H1 (cell line): ENCODE data around the gene TSFM. TPM values are rescaled to one million over a fixed set of nuclear protein-coding genes. Genes with fewer than 3 reads are reported as not detected.

Experiments
- CTCF ChIA-PET: fragments of 300-600 bp; sonication (Branson Sonifier 250); formaldehyde crosslinking; loops from one replicate; lab custom pipeline; 2021; ENCODE audit not compliant: partially characterized antibody; lab: Charles Lee
- POLR2A ChIA-PET: fragments of 300-600 bp; sonication (Branson Sonifier 250); formaldehyde crosslinking; loops from one replicate; lab custom pipeline; 2021; ENCODE audit warnings: inconsistent platforms; ENCODE audit not compliant: partially characterized antibody; lab: Charles Lee
- DNase-seq, 2 experiments: peaks; one replicate each; pipeline versions ENCODE4 v3.0.0 to v3.0.0-alpha.2; 2010 to 2022; ENCODE audit warnings: low spot score in 2 of 2, low read depth in 1 of 2, mixed read lengths in 1 of 2
- FAIRE-seq: peaks from 2 replicates; lab custom pipeline; 2011; peaks lifted over from hg19 to GRCh38; lab: Jason Lieb, UNC
- H2AFZ ChIP-seq: 2 replicates; pipeline ENCODE4 v1.8.1; 2012; ENCODE audit warnings: low read length, inconsistent platforms
- H2AK5ac ChIP-seq: 2 replicates; pipeline ENCODE4 v1.6.1; 2013; ENCODE audit warnings: low read depth, low read length
- H2BK120ac ChIP-seq: replicated peaks from 2 replicates; pipeline ENCODE3; 2013; ENCODE audit warnings: low read depth, low read length, inconsistent platforms
- H2BK12ac ChIP-seq: 2 replicates; pipeline ENCODE4 v1.6.1; 2013; ENCODE audit warnings: low read depth, low read length
- H2BK15ac ChIP-seq: 2 replicates; pipeline ENCODE4 v1.6.1; 2013; ENCODE audit warnings: low read length
- H2BK20ac ChIP-seq: 2 replicates; pipeline ENCODE4 v1.6.1; 2013; ENCODE audit warnings: low read length
- H2BK5ac ChIP-seq: 2 replicates; pipeline ENCODE4 v1.6.1; 2013; ENCODE audit warnings: low read depth, low read length
- H3K14ac ChIP-seq: 2 replicates; pipeline ENCODE4 v1.6.1; 2013; ENCODE audit warnings: inconsistent platforms; ENCODE audit not compliant: insufficient read length
- H3K18ac ChIP-seq: 2 replicates; pipeline ENCODE4 v1.6.1; 2013; ENCODE audit warnings: low read length; ENCODE audit errors: extremely low read depth
- H3K23ac ChIP-seq: 2 replicates; pipeline ENCODE4 v1.6.1; 2013; ENCODE audit warnings: inconsistent platforms; ENCODE audit not compliant: insufficient read length
- H3K23me2 ChIP-seq: 2 replicates; pipeline ENCODE4 v1.6.1; 2013; ENCODE audit warnings: low read depth, low read length
- H3K27ac ChIP-seq: 2 replicates; pipeline ENCODE4 v1.6.1; 2011; ENCODE audit warnings: low read depth, low read length, inconsistent platforms
- H3K27me3 ChIP-seq, 4 experiments: replicated peaks in 1 of 4; 1 replicate in 1 of 4; 2 replicates in 3 of 4; pipeline versions ENCODE4 v1.6.1 to v1.8.1; 2011 to 2013; ENCODE audit warnings: low read length in 3 of 4, mild to moderate bottlenecking in 3 of 4, inconsistent platforms in 2 of 4, mixed read lengths in 2 of 4, moderate library complexity in 1 of 4; ENCODE audit not compliant: control insufficient read depth in 3 of 4, insufficient read depth in 3 of 4; ENCODE audit errors: extremely low read depth in 1 of 4
- H3K36me3 ChIP-seq, 4 experiments: 2 replicates each; pipeline versions ENCODE4 v1.6.1 to v1.8.1; 2011 to 2013; ENCODE audit warnings: mild to moderate bottlenecking in 4 of 4, low read length in 3 of 4, moderate library complexity in 2 of 4, control low read depth in 1 of 4, inconsistent platforms in 1 of 4; ENCODE audit not compliant: insufficient read depth in 4 of 4, control insufficient read depth in 2 of 4
- H3K4ac ChIP-seq: replicated peaks from 2 replicates; pipeline ENCODE3; 2013; ENCODE audit warnings: low read length, low read depth, mixed read lengths, inconsistent platforms; ENCODE audit not compliant: insufficient read length
- H3K4me1 ChIP-seq, 4 experiments: replicated peaks in 1 of 4; 1 replicate in 1 of 4; 2 replicates in 3 of 4; pipeline versions ENCODE4 v1.6.1 to v1.8.1; 2011 to 2013; ENCODE audit warnings: low read length in 3 of 4, inconsistent platforms in 2 of 4, mixed read lengths in 1 of 4; ENCODE audit not compliant: insufficient read depth in 4 of 4, control insufficient read depth in 3 of 4
- H3K4me2 ChIP-seq, 2 experiments: 2 replicates each; pipeline versions ENCODE4 v1.6.1 to v1.8.1; 2011 to 2013; ENCODE audit warnings: low read depth in 2 of 2, low read length in 2 of 2, control low read depth in 1 of 2, inconsistent platforms in 1 of 2, mild to moderate bottlenecking in 1 of 2; ENCODE audit not compliant: insufficient read depth in 1 of 2
- H3K4me3 ChIP-seq, 4 experiments: fragments of 200-600, 300-600 bp in 1 of 4; sonication (generic), shearing (Covaris generic), sonication (Bioruptor Twin) in 1 of 4; 2 replicates each; pipeline versions ENCODE4 v1.5.1 to v1.8.1; 2011 to 2016; ENCODE audit warnings: low read length in 4 of 4, low read depth in 3 of 4, control low read depth in 2 of 4, inconsistent platforms in 2 of 4, mild to moderate bottlenecking in 2 of 4, mixed read lengths in 1 of 4, moderate library complexity in 1 of 4; ENCODE audit not compliant: insufficient read depth in 2 of 4; ENCODE audit errors: extremely low read depth in 1 of 4
- H3K56ac ChIP-seq: replicated peaks from 2 replicates; pipeline ENCODE3; 2013; ENCODE audit warnings: low read depth, mild to moderate bottlenecking, mixed read lengths, low read length, inconsistent platforms; ENCODE audit not compliant: insufficient read length
- H3K79me1 ChIP-seq: 2 replicates; pipeline ENCODE4 v1.6.1; 2013; ENCODE audit warnings: low read depth, low read length, control low read depth
- H3K79me2 ChIP-seq, 2 experiments: 2 replicates each; pipeline versions ENCODE4 v1.6.1 to v1.8.1; 2012 to 2013; ENCODE audit warnings: low read length in 2 of 2, mild to moderate bottlenecking in 2 of 2, inconsistent platforms in 1 of 2; ENCODE audit not compliant: insufficient read depth in 2 of 2, control insufficient read depth in 1 of 2
- H3K9ac ChIP-seq, 4 experiments: replicated peaks in 1 of 4; 1 replicate in 1 of 4; 2 replicates in 3 of 4; pipeline versions ENCODE4 v1.6.1 to v1.8.1; 2011 to 2013; ENCODE audit warnings: low read depth in 3 of 4, low read length in 3 of 4, control low read depth in 2 of 4, mild to moderate bottlenecking in 2 of 4, moderate library complexity in 2 of 4, inconsistent platforms in 1 of 4; ENCODE audit errors: extremely low read depth in 1 of 4
- H3K9me3 ChIP-seq, 2 experiments: 2 replicates each; pipeline versions ENCODE4 v1.6.1 to v1.8.1; 2012 to 2013; ENCODE audit warnings: mild to moderate bottlenecking in 2 of 2, moderate library complexity in 2 of 2, control low read depth in 1 of 2, inconsistent platforms in 1 of 2, low read depth in 1 of 2, low read length in 1 of 2, mixed read lengths in 1 of 2; ENCODE audit not compliant: insufficient read depth in 2 of 2
- H4K20me1 ChIP-seq, 2 experiments: replicated peaks in 1 of 2; 2 replicates each; pipeline versions ENCODE3 to v1.8.1; 2011 to 2013; ENCODE audit warnings: inconsistent platforms in 2 of 2, low read length in 2 of 2, mild to moderate bottlenecking in 1 of 2; ENCODE audit not compliant: insufficient read depth in 2 of 2, control insufficient read depth in 1 of 2
- H4K5ac ChIP-seq: 2 replicates; pipeline ENCODE4 v1.6.1; 2013; ENCODE audit warnings: low read length, low read depth, mixed read lengths, inconsistent platforms; ENCODE audit not compliant: insufficient read length
- H4K8ac ChIP-seq: 2 replicates; pipeline ENCODE4 v1.8.0; 2013; ENCODE audit warnings: mild to moderate bottlenecking, moderate library complexity, low read length, inconsistent platforms; ENCODE audit not compliant: insufficient read depth; ENCODE audit errors: extremely low read depth
- H4K91ac ChIP-seq: replicated peaks from 2 replicates; pipeline ENCODE3; 2013; ENCODE audit warnings: low read length, mixed read lengths, inconsistent platforms; ENCODE audit not compliant: insufficient read length
- CBX5 ChIP-seq: fragments of 300-800, 300-1000 bp; sonication (generic); IDR thresholded peaks from 2 replicates; pipeline ENCODE4 v1.7.1; 2016; ENCODE audit warnings: antibody characterized with exemption, low read length, low read depth
- CBX8 ChIP-seq: fragments of 300-800, 300-1000 bp; sonication (generic); IDR thresholded peaks from 2 replicates; pipeline ENCODE4 v1.7.1; 2016; ENCODE audit warnings: low read depth, low read length, borderline replicate concordance
- FOSL1 ChIP-seq: IDR thresholded peaks from 2 replicates; pipeline ENCODE4 v1.6.1; 2011; ENCODE audit warnings: mild to moderate bottlenecking, low read depth, low read length, moderate library complexity; ENCODE audit not compliant: insufficient read depth
- GTF2F1 ChIP-seq: IDR thresholded peaks from 2 replicates; pipeline ENCODE4 v1.6.1; 2012; ENCODE audit warnings: low read depth, low read length, improper control_type of control experiment, borderline replicate concordance
- HDAC6 ChIP-seq: IDR thresholded peaks from one replicate; pipeline ENCODE4 v1.7.1; 2012; ENCODE audit warnings: low read depth, mild to moderate bottlenecking, inconsistent platforms, low read length, moderate library complexity
- KDM5A ChIP-seq: fragments of 200-600 bp; IDR thresholded peaks from 2 replicates; pipeline ENCODE4 v1.7.1; 2012; ENCODE audit warnings: mild to moderate bottlenecking, low read length, inconsistent platforms, mixed read lengths
- SIN3A ChIP-seq, 2 experiments: IDR thresholded peaks in 1 of 2; conservative IDR thresholded peaks in 1 of 2; 2 replicates each; pipeline ENCODE4 v1.6.1; 2011 to 2012; ENCODE audit warnings: low read length in 2 of 2, improper control_type of control experiment in 1 of 2, low read depth in 1 of 2, mild to moderate bottlenecking in 1 of 2
- SIRT6 ChIP-seq: IDR thresholded peaks from one replicate; pipeline ENCODE4 v1.7.1; 2012; ENCODE audit warnings: low read length, inconsistent platforms
- SUZ12 ChIP-seq: fragments of 200-600 bp; sonication (generic); IDR thresholded peaks from 2 replicates; pipeline ENCODE4 v1.6.1; 2012; ENCODE audit warnings: mild to moderate bottlenecking, inconsistent platforms, low read length, moderate library complexity, mixed read lengths
- TCF12 ChIP-seq: IDR thresholded peaks from 2 replicates; pipeline ENCODE4 v1.6.1; 2011; ENCODE audit warnings: low read depth, mild to moderate bottlenecking, low read length
- TEAD4 ChIP-seq: IDR thresholded peaks from 2 replicates; pipeline ENCODE4 v1.6.1; 2012; ENCODE audit warnings: low read depth, low read length, inconsistent platforms, mixed read lengths
- YY1 ChIP-seq: IDR thresholded peaks from 2 replicates; pipeline ENCODE4 v1.6.1; 2011; ENCODE audit warnings: low read depth, mild to moderate bottlenecking, low read length
- ZNF274 ChIP-seq: IDR thresholded peaks from 2 replicates; pipeline ENCODE4 v1.7.0; 2012; ENCODE audit warnings: low read length, borderline replicate concordance; ENCODE audit errors: extremely low read depth
- WGBS, 2 experiments: shearing (Covaris generic) in 1 of 2; methylation state at CpG; one replicate each; pipeline versions ENCODE4 v1.1.6 to v1.1.7; 2013 to 2015; ENCODE audit warnings: low lambda C conversion rate in 2 of 2, mixed read lengths in 2 of 2, inconsistent platforms in 1 of 2, low coverage in 1 of 2, missing lambda C conversion rate in 1 of 2; ENCODE audit not compliant: insufficient replicate concordance in 2 of 2, insufficient coverage in 1 of 2, insufficient read length in 1 of 2; ENCODE audit errors: extremely low coverage in 1 of 2, missing lambda C conversion rate in 1 of 2; 5-methylcytosine and 5-hydroxymethylcytosine counted together
- polyA plus RNA-seq, 7 experiments: library from polyadenylated mRNA; depleted of rRNA in 3 of 7; stranded (reverse) in 5 of 7; unstranded in 2 of 7; fragments of >200 nt in 5 of 7; fragments of 200-250 nt in 2 of 7; gene quantifications; 1 replicate in 5 of 7; 2 replicates in 1 of 7; 4 replicates in 1 of 7; pipeline versions ENCODE4 v1.2.1 to v1.2.3, GENCODE V29; 2011 to 2013; ENCODE audit warnings: missing spikeins in 2 of 7, mixed read lengths in 2 of 7
- total RNA-seq: library from RNA; stranded (reverse); fragmentation: NEBNext Ultra II Directional; extraction: Animal tissue kit (Norgen Biotek cat#: 25700); gene quantifications from 2 replicates; pipeline ENCODE4 v1.2.1, GENCODE V29; 2021

TSFM gene
- total and polyA plus RNA-seq, 2 of the 8 experiments (the other 6 are each of a cell fraction or from before 2014, with no cell fraction given): 17.4 to 49.8 TPM

GRCh38 chr12:57811028-57811755, 28.6 kb downstream of the TSFM start:
- Histone ChIP-seq H3K36me3 (peaks cover 0 to 3% (median 0%) of the 10 kb centered on the region in 4 experiments; a peak in 3 of 8 replicates), H3K79me1 (no peaks in the 10 kb centered on the region), H4K5ac (no peak overlapping the region), H3K23me2 (no peaks in the 10 kb centered on the region), H3K4ac (no peak overlapping the region), H4K91ac (no peak overlapping the region), H2BK15ac (no peak overlapping the region), H3K23ac (no peak overlapping the region), H4K20me1 (no peaks in the 10 kb centered on the region), H2AK5ac (no peak overlapping the region), H3K18ac (no peak overlapping the region), H2AFZ (no peak overlapping the region), H2BK120ac (no peak overlapping the region), H4K8ac (no peak overlapping the region), H3K27ac (no peak overlapping the region), H2BK5ac (no peak overlapping the region), H3K4me3 (no peak overlapping the region), H3K9me3 (no peaks in the 10 kb centered on the region), H3K9ac (no peak overlapping the region), H3K4me2 (no peak overlapping the region), H2BK12ac (no peak overlapping the region), H3K27me3 (no peaks in the 10 kb centered on the region), H3K14ac (no peak overlapping the region), H2BK20ac (no peak overlapping the region), H3K56ac (no peak overlapping the region), H3K4me1 (no peaks in the 10 kb centered on the region), H3K79me2 (no peaks in the 10 kb centered on the region)
- 85% methylated on average over 10 of the region's 10 CpGs; no CpG with 5 or more reads in 1 of the 2 experiments for WGBS, 2 experiments
- CTCF ChIA-PET: interaction anchor here (1.4 to 10.4 kb wide), 6 partner anchors 10 to 94 kb away, joined by 3 to 146 read pairs (median 6); partner anchors contain the start of gene TSFM
- POLR2A ChIA-PET: interaction anchor here (0.8 to 1.7 kb wide), 4 partner anchors 15 to 39 kb away, joined by 3 to 4 read pairs (median 4); partner anchors contain the start of genes EEF1AKMT3 and METTL1
- FAIRE-seq (no peak), DNase-seq (no peak)
- TF ChIP-seq TEAD4 (no peak), SIN3A (conservative IDR thresholded peaks at IDR 0.05 in 1 of 2, IDR thresholded peaks at IDR 0.05 in 1 of 2; ENCODE audit: low read depth in 1 of 2, low read length in 2 of 2) (no peak), FOSL1 (no peak), KDM5A (no peak), CBX5 (no peak), SIRT6 (no peak), GTF2F1 (no peak), HDAC6 (no peak), YY1 (no peak), SUZ12 (no peak), CBX8 (no peak), TCF12 (no peak), ZNF274 (no peak)
